HG02623 (cell line): Measurements from ENCODE around the gene FGF14.

Experiments
- ATAC-seq: cut with Tn5 transposase; IDR thresholded peaks from one replicate; pipeline ENCODE4 v1.9.1; 2021; ENCODE audit warnings: moderate library complexity; ENCODE audit not compliant: unreplicated experiment

Gene FGF14

DNA sequence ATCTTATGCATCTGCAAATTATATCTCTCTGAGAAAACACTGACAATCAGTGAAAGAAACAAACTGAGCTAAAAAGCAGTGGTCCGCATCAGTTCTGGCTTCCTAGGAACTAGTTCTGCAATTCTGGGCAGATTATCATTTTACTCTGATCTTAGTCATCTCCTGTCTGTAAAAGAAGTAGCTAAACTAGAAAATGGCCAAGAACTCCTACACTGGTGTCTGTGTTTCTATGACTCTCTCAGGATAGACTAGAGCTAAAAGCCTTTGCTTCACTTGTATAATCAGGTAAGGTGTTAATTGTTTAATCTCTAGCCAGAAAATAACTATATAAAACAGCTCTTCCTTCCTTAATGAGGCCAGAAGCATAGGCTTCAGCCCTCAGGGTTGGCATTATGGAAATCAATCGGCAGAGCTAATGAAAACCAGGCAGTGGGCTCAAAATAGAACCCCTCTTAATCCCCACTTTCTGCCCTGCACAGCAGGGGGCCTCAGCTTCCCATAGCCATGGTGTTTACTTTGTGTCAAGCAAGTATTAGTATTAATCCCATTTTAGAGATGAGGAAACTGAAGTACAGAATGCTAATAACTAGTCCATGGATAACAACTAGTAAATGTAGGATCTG, 459.2 kb downstream of the FGF14 start:
- no peak for ATAC-seq

DNA sequence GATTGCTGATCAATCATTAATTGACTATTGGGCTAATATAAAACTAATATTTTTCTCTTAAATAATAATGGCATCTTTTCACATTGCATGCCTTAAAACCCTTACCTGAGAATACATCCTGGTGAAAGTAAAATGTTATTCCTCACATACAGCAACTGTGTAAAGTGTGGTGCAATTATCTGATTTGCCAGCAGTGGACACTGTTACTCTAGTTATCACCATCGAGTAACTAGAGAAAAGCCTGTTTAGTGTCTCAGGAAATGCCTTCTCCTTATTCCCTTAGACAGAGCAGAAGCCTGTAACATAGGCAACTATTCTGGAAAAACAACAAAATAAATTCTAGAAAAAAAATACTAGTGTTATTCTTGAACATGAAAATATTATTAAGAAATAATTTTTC, 459.8 kb downstream of the FGF14 start:
- ATAC-seq, result no peak

DNA sequence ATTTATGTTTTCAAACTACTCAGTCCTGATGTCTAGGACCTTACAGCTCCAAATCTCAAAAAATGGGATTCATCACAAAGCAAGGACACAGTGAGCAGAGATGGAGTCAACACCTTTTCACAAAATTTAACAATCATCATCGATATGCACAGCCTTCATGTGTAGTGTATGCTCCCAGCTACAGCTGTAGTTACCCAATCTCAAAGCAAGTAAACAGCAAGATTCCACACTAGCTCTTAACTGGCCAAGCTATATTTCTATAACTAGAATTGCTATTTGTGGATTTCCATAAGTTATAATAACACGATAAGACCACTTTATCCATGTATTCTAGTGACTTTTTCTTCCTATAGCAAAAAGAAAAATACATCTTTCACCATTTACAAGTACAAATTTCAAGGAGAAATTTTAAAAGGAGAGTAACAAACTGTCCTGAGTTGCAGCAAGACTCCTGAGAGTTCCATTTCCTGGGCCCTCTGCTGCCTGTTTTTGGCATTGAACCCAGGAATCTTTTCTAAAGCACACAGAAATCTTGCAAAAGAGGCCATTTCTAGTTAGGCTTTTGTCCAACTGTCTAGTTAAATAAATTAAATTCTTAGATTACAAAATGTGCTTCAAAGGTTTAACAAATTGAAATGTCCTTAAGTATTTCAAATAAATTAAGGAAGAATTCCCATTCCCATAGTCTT, 460.6 kb downstream of the FGF14 start:
- no peak for ATAC-seq

- no peak for ATAC-seq
Measured at GRCh38 chr13:101939370-101939769, 462.5 kb downstream of the FGF14 start.

GRCh38 chr13:101935828-101936227, 466.0 kb downstream of the FGF14 start:
- ATAC-seq, result no peak

DNA sequence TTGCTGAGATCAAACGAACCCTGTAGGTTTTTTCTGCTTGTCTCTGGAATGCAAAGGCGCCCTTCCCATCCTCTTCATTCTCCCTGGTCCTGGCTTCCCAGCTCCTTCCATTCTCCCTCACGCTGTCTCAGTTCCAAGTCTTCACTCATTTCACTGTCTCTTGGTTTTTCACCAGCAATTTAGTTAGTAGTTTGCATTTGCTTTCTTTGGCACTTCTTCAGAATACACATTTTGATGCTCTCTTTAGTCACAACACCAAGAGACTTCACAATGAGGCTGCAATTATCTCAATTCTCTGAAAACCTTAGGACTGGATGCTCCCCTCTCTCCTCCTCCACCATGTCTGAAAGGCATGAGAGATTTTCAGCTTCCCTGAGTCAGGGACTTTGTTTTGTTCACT, 470.7 kb downstream of the FGF14 start:
- no peak for ATAC-seq

GRCh38 chr13:101930331-101930730, 471.5 kb downstream of the FGF14 start:
- no peak for ATAC-seq

- no peak for ATAC-seq
Measured at GRCh38 chr13:101925731-101926130, 476.1 kb downstream of the FGF14 start.

DNA sequence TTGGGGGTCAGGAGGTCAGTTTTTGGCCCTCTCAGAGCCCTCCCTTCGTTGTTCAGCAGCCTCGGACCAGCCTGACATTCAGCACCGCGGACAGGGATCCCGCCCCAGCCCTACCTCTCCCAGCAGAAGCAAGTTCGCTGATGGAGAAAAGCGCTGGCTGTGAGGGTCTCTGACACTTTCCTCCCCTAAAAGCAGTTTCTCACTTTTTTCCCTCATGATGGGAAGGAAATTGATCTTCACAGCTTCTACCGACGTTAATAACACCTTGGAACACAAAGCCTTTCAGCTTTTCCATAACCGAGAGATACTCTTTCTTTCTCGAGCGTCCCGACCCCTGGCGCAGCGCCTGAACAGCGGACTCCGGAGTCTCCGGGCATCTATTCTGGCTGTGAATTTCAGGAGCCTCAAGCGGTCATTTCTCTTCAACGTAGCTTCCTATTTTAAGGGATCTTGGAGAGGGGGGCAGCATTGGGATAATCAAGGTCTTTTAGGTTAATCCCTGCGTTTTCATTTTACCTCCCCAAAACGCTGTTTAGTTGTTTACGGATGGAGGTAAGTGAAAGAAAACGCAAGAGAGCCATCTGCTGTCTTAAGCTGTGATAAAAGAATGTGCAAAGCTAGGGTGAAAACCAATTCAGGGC, 482.2 kb downstream of the FGF14 start:
- no peak for ATAC-seq

DNA sequence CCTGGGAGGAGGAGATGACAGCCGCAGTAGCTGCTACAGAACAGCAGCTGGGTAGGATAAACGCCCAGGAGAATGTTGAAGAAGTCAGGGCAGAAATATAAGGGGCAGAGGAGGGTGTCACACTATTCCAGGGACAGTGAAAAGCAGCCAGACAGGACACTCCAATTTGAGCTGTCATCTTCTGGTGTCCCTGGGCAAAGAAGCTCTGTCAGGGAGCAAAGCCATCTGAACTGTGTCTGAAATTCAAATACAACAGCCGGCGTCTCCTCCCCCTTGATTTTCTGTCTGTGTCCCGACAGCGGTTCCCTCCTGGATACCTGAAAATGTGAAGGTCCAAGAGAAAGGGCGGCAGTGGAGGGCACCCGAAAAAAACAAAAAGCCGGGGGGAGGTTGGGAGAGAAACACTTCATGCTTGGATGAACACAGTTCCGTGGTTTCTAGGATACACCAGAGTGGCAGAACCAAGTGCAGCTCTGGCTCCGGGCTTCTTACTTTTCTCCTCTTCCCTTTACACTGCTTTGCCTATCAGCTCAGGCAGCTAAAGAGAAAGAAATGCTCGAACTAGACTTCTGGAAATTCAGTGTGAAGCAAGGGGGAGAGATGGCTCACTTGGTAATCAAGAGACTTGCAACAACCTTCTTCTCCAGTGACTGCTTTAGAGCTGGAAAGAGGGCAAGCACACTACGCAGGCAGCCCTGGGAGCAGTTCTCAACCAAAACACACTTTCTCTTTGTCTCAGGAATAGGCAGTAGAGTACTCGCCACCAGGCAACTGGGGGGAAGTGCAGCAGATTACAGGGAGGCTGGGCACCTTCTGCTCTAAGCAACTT, 483.8 kb downstream of the FGF14 start:
- no peak for ATAC-seq

DNA sequence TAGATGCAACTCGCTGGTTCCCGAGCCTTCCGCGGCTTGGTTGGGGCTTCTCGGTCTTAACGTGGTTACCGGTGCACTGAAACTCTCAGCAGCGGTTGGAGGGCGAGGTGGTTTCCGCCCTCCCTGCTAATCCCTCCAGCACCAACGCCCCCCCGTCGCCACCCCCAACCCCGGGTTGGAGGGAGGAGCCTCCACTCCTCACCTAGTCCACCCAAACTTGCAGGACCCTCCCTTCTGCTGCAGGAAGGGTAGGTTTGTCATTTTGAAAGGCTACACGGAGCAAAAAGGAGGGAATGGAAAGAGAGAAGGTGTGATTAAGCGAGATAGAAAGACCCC, 484.4 kb downstream of the FGF14 start:
- no peak for ATAC-seq

GRCh38 chr13:101916775-101917474, 484.9 kb downstream of the FGF14 start:
- ATAC-seq, result no peak

- no peak for ATAC-seq
Measured at GRCh38 chr13:101916108-101916774, 485.6 kb downstream of the FGF14 start.

DNA sequence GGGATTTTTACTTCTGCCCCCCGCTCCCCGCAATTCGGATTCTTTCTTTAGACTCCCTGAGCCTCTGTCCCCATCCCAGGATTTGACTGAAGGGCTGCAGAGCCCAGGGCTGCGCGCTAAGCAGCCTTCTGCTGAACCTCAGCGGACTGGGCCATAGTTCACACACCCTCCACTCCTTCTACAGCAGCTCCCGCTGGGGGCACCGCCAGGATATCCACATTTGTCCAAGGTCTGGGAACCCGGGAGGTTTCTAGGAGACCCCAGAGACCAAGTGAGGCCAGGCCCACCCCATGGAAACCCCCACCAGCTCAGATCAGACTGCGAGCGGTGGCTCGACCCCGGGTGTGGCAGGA, 486.1 kb downstream of the FGF14 start:
- ATAC-seq, result no peak

DNA sequence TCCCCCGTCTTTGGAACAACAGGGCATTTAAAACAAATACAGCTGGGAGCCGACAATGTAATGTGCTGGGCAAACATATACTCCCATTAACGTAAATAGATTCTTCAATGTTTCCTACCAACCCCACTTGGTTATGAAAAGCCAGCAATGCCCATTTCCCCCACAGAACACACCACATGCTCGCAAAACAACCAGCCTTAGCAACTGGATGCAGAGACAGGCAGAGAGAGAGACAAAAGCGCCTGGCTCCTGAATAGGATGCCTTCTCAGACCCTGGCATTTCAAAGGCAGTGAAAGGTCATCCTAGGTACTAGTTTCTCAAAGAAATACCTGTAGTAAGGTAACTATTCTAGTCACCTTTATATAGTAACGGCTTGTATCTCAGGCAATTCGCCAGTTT, 486.5 kb downstream of the FGF14 start:
- ATAC-seq, result no peak

DNA sequence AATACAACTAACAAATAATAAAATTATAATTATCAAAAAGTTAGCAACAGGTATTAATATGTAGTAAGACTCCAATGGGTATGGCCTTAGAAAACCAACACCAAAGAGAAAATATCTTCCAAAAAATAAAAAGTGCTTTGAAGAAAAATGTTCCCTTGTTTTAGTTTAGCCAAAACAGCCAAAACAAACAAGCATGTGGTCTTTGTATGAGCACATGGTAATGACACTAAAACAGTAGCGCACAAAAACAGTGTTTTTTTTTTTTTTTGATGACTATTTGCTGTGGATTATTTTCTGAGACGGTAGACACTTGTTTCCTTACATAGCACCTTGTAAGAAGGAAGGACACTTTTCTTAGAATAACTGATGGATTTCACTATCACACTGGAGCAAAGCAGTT, 490.1 kb downstream of the FGF14 start:
- ATAC-seq, result no peak

DNA sequence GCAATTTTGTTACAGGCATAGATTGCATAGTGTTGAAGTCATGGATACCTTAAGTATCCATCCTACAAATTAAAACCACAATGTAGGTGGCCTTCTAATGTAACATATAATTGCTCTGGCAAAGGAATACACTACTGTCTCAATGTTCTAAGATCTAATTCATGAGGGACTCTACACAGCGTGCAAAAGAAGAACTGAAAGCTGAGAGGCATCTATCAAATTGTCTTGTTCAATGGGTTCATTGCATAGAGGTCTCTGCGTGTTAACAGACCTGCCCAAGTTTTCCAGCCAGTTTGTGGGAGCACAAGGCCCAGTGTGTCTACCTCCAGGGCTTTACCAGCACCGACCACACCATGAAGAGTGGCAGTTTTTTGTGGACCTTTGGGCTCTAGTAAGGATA, 498.0 kb downstream of the FGF14 start:
- ATAC-seq, result no peak

- no peak for ATAC-seq
Measured at GRCh38 chr13:101898676-101899075, 503.2 kb downstream of the FGF14 start.

DNA sequence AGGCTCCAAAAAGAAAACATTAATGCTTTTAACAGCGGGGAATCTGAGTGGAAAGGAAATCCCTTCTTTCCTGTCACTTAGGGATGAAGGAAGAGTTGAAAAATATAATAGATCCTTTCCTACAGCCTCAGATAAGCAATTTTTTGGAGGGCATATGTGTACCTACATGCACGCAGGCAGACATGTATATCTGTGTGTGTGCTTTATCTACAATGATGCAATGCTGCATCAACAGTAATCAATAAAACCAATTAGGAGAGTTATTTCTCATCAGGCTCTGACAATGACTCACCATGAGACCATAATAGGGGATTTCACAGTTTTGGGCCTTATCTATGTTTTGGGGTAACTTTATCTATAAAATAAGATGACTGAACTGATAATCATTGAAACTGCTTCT, 505.3 kb downstream of the FGF14 start:
- ATAC-seq, result no peak

- no peak for ATAC-seq
Measured at GRCh38 chr13:101893021-101893420, 508.8 kb downstream of the FGF14 start.

- ATAC-seq, result no peak
Measured at GRCh38 chr13:101892296-101892695, 509.6 kb downstream of the FGF14 start.
